ENCODE measurements around the gene STXBP6.
"Not testable (repeated sequence)": the region's sequence is repeated elsewhere in the genome, so short reads cannot be mapped to it uniquely, and the experiment has no call there.

The STXBP6 gene

GRCh38 chr14:24804552-24805212 lies 245.3 kb downstream of the STXBP6 start:
- H2AFZ ChIP-seq (ENCODE audit: low read depth, low read length, severe bottlenecking): no peak overlapping the region
- no peaks in the 10 kb centered on the region for H3K9me2 ChIP-seq (replicated peaks; ENCODE audit: insufficient read depth, low read length)
- H3K4me2 ChIP-seq (ENCODE audit: low read depth, low read length, poor library complexity, severe bottlenecking): no peak overlapping the region
- H3K79me2 ChIP-seq (ENCODE audit: insufficient read depth, low read length): no peaks in the 10 kb centered on the region
- no peaks in the 10 kb centered on the region for H3F3A ChIP-seq (ENCODE audit: insufficient read depth)
- no peak overlapping the region for H3K4me3 ChIP-seq (ENCODE audit: insufficient read depth, low read length, poor library complexity, severe bottlenecking)
- TF ChIP-seq CTCF (IDR thresholded peaks at IDR 0.05; ENCODE audit: insufficient read depth, low read length, poor library complexity, severe bottlenecking): no peak
- TF ChIP-seq EZH2phosphoT487 (conservative IDR thresholded peaks at IDR 0.05; ENCODE audit: low read length): no peak
- H3K27me3 ChIP-seq (ENCODE audit: low read length): no peaks in the 10 kb centered on the region
- H3K9ac ChIP-seq (ENCODE audit: low read length): no peak overlapping the region
- no peaks in the 10 kb centered on the region for H3K36me3 ChIP-seq (ENCODE audit: low read length)
- no peaks in the 10 kb centered on the region for H3K9me3 ChIP-seq (ENCODE audit: insufficient read depth, low read length)
- no peaks in the 10 kb centered on the region for H4K20me1 ChIP-seq (ENCODE audit: low read depth, low read length)
- H3K27ac ChIP-seq (ENCODE audit: low read depth, low read length): no peak overlapping the region

GRCh38 chr14:24803933-24804494 lies 245.9 kb downstream of the STXBP6 start:
- H3K4me2 ChIP-seq (ENCODE audit: low read depth, low read length, poor library complexity, severe bottlenecking): no peak overlapping the region
- no peaks in the 10 kb centered on the region for H3K27me3 ChIP-seq (ENCODE audit: low read length)
- H3K4me3 ChIP-seq (ENCODE audit: insufficient read depth, low read length, poor library complexity, severe bottlenecking): no peak overlapping the region
- no peaks in the 10 kb centered on the region for H4K20me1 ChIP-seq (ENCODE audit: low read depth, low read length)
- no peak for TF ChIP-seq CTCF (IDR thresholded peaks at IDR 0.05; ENCODE audit: insufficient read depth, low read length, poor library complexity, severe bottlenecking)
- TF ChIP-seq EZH2phosphoT487 (conservative IDR thresholded peaks at IDR 0.05; ENCODE audit: low read length): no peak
- no peak overlapping the region for H3K9ac ChIP-seq (ENCODE audit: low read length)
- no peaks in the 10 kb centered on the region for H3K9me3 ChIP-seq (ENCODE audit: insufficient read depth, low read length)
- no peaks in the 10 kb centered on the region for H3F3A ChIP-seq (ENCODE audit: insufficient read depth)
- no peaks in the 10 kb centered on the region for H3K36me3 ChIP-seq (ENCODE audit: low read length)
- H3K79me2 ChIP-seq (ENCODE audit: insufficient read depth, low read length): no peaks in the 10 kb centered on the region
- no peaks in the 10 kb centered on the region for H3K9me2 ChIP-seq (replicated peaks; ENCODE audit: insufficient read depth, low read length)
- H2AFZ ChIP-seq (ENCODE audit: low read depth, low read length, severe bottlenecking): no peak overlapping the region
- no peak overlapping the region for H3K27ac ChIP-seq (ENCODE audit: low read depth, low read length)

- not testable (repeated sequence) for H3K79me2 ChIP-seq (ENCODE audit: insufficient read depth, low read length); H3K4me3 ChIP-seq (ENCODE audit: insufficient read depth, low read length, poor library complexity, severe bottlenecking); H3K9ac ChIP-seq (ENCODE audit: low read length); H3K36me3 ChIP-seq (ENCODE audit: low read length); H2AFZ ChIP-seq (ENCODE audit: low read depth, low read length, severe bottlenecking); H3K9me2 ChIP-seq (replicated peaks; ENCODE audit: insufficient read depth, low read length); H4K20me1 ChIP-seq (ENCODE audit: low read depth, low read length); H3F3A ChIP-seq (ENCODE audit: insufficient read depth); H3K4me2 ChIP-seq (ENCODE audit: low read depth, low read length, poor library complexity, severe bottlenecking); H3K27me3 ChIP-seq (ENCODE audit: low read length); H3K9me3 ChIP-seq (ENCODE audit: insufficient read depth, low read length); H3K27ac ChIP-seq (ENCODE audit: low read depth, low read length)
Measured at GRCh38 chr14:24803426-24803825, 246.5 kb downstream of the STXBP6 start.

GRCh38 chr14:24802236-24802635 lies 247.7 kb downstream of the STXBP6 start:
- Histone ChIP-seq H3K9me3 (ENCODE audit: insufficient read depth, low read length) (no peaks in the 10 kb centered on the region), H3K4me2 (ENCODE audit: low read depth, low read length, poor library complexity, severe bottlenecking) (no peak overlapping the region), H3K27me3 (ENCODE audit: low read length) (no peaks in the 10 kb centered on the region), H4K20me1 (ENCODE audit: low read depth, low read length) (no peaks in the 10 kb centered on the region), H3K9ac (ENCODE audit: low read length) (no peak overlapping the region), H2AFZ (ENCODE audit: low read depth, low read length, severe bottlenecking) (no peak overlapping the region), H3K9me2 (replicated peaks; ENCODE audit: insufficient read depth, low read length) (no peaks in the 10 kb centered on the region), H3F3A (ENCODE audit: insufficient read depth) (no peaks in the 10 kb centered on the region), H3K27ac (ENCODE audit: low read depth, low read length) (no peak overlapping the region), H3K36me3 (ENCODE audit: low read length) (no peaks in the 10 kb centered on the region), H3K79me2 (ENCODE audit: insufficient read depth, low read length) (no peaks in the 10 kb centered on the region), H3K4me3 (ENCODE audit: insufficient read depth, low read length, poor library complexity, severe bottlenecking) (no peak overlapping the region)
- TF ChIP-seq CTCF (IDR thresholded peaks at IDR 0.05; ENCODE audit: insufficient read depth, low read length, poor library complexity, severe bottlenecking): no peak
- TF ChIP-seq EZH2phosphoT487 (conservative IDR thresholded peaks at IDR 0.05; ENCODE audit: low read length): no peak

All from SU-DHL-6 (cell line).